SJCRH30 (cell line): ENCODE results near the gene GULP1. TPM values are rescaled to one million over a fixed set of nuclear protein-coding genes. Genes with fewer than 3 reads are reported as not detected.
"Not testable (repeated sequence)": the region's sequence is repeated elsewhere in the genome, so short reads cannot be mapped to it uniquely, and the experiment has no call there.

Source experiments
- DNase-seq, 2 experiments: peaks; one replicate each; pipeline ENCODE4 v3.0.0-alpha.2; 2015 to 2020
- H3K27ac ChIP-seq: fragments of 250-450 bp; sonication (Bioruptor Pico); 2 replicates; pipeline ENCODE4 v1.5.1; 2020; ENCODE audit warnings: mild to moderate bottlenecking, moderate library complexity
- H3K27me3 ChIP-seq: fragments of 250-450 bp; sonication (Bioruptor Pico); 2 replicates; pipeline ENCODE4 v1.5.1; 2020; ENCODE audit warnings: mild to moderate bottlenecking, moderate library complexity
- H3K36me3 ChIP-seq: fragments of 250-450 bp; sonication (Bioruptor Pico); 2 replicates; pipeline ENCODE4 v1.5.1; 2020; ENCODE audit warnings: mild to moderate bottlenecking, moderate library complexity
- H3K4me1 ChIP-seq: fragments of 250-450 bp; sonication (Bioruptor Pico); 2 replicates; pipeline ENCODE4 v1.5.1; 2020; ENCODE audit warnings: mild to moderate bottlenecking, moderate library complexity
- H3K4me3 ChIP-seq: fragments of 250-450 bp; sonication (Bioruptor Pico); 2 replicates; pipeline ENCODE4 v1.5.1; 2020; ENCODE audit warnings: mild to moderate bottlenecking, moderate library complexity
- H3K9me3 ChIP-seq: fragments of 250-450 bp; sonication (Bioruptor Pico); replicated peaks from 2 replicates; pipeline ENCODE4 v1.5.1; 2020; ENCODE audit warnings: mild to moderate bottlenecking, moderate library complexity
- total RNA-seq: library from RNA; depleted of rRNA; stranded (reverse); fragments of >200 nt; shearing (Covaris generic); gene quantifications from 2 replicates; pipeline ENCODE4 v1.2.3, GENCODE V29; 2014

Gene GULP1
- total RNA-seq, 1 experiment from 2014 or later, result 90.0 TPM

GRCh38 chr2:188527581-188527993, 235.9 kb downstream of the GULP1 start:
- H3K4me3 ChIP-seq, result no peak overlapping the region
- DNase-seq, result no peak
- H3K36me3 ChIP-seq, result peaks cover 13% of the 10 kb centered on the region; the same call in 1 of the 2 replicates
- H3K9me3 ChIP-seq, result peaks cover 10% of the 10 kb centered on the region; the same call in 1 of the 2 replicates
- peaks cover 4% of the 10 kb centered on the region; the same call in 1 of the 2 replicates for H3K4me1 ChIP-seq
- no peak overlapping the region for H3K27ac ChIP-seq
- H3K27me3 ChIP-seq, result no peaks in the 10 kb centered on the region

- Histone ChIP-seq H3K9me3 (peaks cover 10% of the 10 kb centered on the region), H3K4me1 (peaks cover 4% of the 10 kb centered on the region; the same call in 1 of the 2 replicates), H3K4me3 (no peak overlapping the region), H3K27ac (no peak overlapping the region), H3K27me3 (no peaks in the 10 kb centered on the region), H3K36me3 (peaks cover 10% of the 10 kb centered on the region; the same call in 1 of the 2 replicates)
- DNase-seq, result no peak
Observed at GRCh38 chr2:188529710-188530109, 238.0 kb downstream of the GULP1 start.

GRCh38 chr2:188534875-188535274, 243.2 kb downstream of the GULP1 start:
- no peaks in the 10 kb centered on the region for H3K4me1 ChIP-seq
- H3K27ac ChIP-seq, result no peak overlapping the region
- peaks cover 3% of the 10 kb centered on the region; the same call in 1 of the 2 replicates for H3K36me3 ChIP-seq
- H3K27me3 ChIP-seq, result no peaks in the 10 kb centered on the region
- H3K4me3 ChIP-seq, result no peak overlapping the region
- H3K9me3 ChIP-seq, result peaks cover 14% of the 10 kb centered on the region
- no peak for DNase-seq

DNA sequence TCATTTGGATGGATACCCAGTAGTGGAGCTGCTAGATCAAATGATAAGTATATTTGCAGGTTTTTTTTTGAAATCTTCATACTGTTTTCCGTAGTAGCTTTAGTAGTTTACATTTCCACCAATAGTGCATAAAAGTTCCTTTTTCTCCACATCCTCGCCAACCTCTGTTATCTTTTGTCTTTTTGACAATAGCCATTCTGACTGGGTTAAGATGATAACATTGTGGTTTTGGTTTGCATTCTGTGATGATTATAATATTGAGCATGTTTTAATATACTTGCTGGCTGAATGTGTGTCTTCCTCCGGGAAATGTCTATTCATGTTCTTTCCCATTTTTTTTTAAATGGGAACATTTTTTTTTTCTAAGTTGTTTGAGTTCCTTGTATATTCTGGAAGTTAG, 260.0 kb downstream of the GULP1 start:
- Histone ChIP-seq H3K36me3 (no peaks in the 10 kb centered on the region), H3K9me3 (0 out of 2 replicates have a peak, but pooled peaks cover 3% of the 10 kb centered on the region), H3K4me1 (no peaks in the 10 kb centered on the region), H3K27ac (no peak overlapping the region), H3K4me3 (no peak overlapping the region), H3K27me3 (no peaks in the 10 kb centered on the region)
- DNase-seq, result no peak

- Histone ChIP-seq H3K4me3 (no peak overlapping the region), H3K27me3 (no peaks in the 10 kb centered on the region), H3K27ac (no peak overlapping the region), H3K4me1 (no peaks in the 10 kb centered on the region), H3K9me3 (peaks cover 13% of the 10 kb centered on the region; the same call in 1 of the 2 replicates), H3K36me3 (no peaks in the 10 kb centered on the region; the same call in 1 of the 2 replicates)
- DNase-seq, result no peak
Observed at GRCh38 chr2:188557081-188557480, 265.4 kb downstream of the GULP1 start.

GRCh38 chr2:188559455-188559854, 267.8 kb downstream of the GULP1 start:
- not testable (repeated sequence) for DNase-seq, H3K27me3 ChIP-seq, H3K36me3 ChIP-seq

DNA sequence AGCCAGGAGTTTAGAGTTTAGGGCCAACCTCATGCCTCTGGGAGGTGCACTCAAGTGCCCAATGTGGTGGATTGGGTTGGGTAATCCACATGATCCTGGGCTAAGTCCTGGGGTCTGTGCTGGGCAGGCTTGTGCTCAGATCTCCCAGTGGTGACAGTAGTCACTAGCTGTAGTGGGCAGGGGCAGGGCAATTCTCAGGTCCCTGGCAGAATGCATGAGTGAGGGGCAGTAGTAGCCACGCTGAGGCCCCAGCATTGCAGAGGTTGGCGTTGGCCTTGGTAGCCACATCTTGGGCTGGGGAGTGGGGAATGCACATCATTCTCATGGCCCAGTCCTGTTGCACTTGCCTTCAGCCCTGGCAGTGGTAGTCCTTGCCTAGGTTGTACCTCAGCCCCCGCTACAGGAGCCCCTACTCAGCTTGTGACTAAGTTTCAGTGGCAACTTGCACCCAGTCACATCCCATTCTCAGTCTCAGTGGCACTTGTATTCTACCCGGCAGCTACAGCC, 269.9 kb downstream of the GULP1 start:
- DNase-seq, result no peak
- Histone ChIP-seq H3K4me1 (no peaks in the 10 kb centered on the region), H3K27ac (no peak overlapping the region), H3K36me3 (no peaks in the 10 kb centered on the region; the same call in 1 of the 2 replicates), H3K4me3 (no peak overlapping the region), H3K27me3 (no peaks in the 10 kb centered on the region), H3K9me3 (peaks cover 10% of the 10 kb centered on the region; the same call in 1 of the 2 replicates)

More at GRCh38 chr2:188559455-188559854, 267.8 kb downstream of the GULP1 start:
- peaks cover 13% of the 10 kb centered on the region; the same call in 1 of the 2 replicates for H3K9me3 ChIP-seq
- H3K4me3 ChIP-seq, H3K4me1 ChIP-seq, H3K27ac ChIP-seq: not testable (repeated sequence)

- H3K27me3 ChIP-seq, result no peaks in the 10 kb centered on the region
- H3K36me3 ChIP-seq, result peaks cover 5% of the 10 kb centered on the region; the same call in 1 of the 2 replicates
- no peaks in the 10 kb centered on the region for H3K9me3 ChIP-seq
- H3K4me1 ChIP-seq, result peaks cover 7% of the 10 kb centered on the region
- DNase-seq, result peak in 1 of 2 experiments; percentile 45
- no peak overlapping the region for H3K27ac ChIP-seq
- H3K4me3 ChIP-seq, result no peak overlapping the region
Observed at GRCh38 chr2:188569431-188570165, 277.9 kb downstream of the GULP1 start.

- Histone ChIP-seq H3K4me3 (no peak overlapping the region), H3K27ac (no peak overlapping the region), H3K4me1 (peaks cover 7% of the 10 kb centered on the region), H3K9me3 (no peaks in the 10 kb centered on the region), H3K27me3 (no peaks in the 10 kb centered on the region), H3K36me3 (peaks cover 5% of the 10 kb centered on the region; the same call in 1 of the 2 replicates)
- DNase-seq, result no peak
Observed at GRCh38 chr2:188570370-188570769, 278.7 kb downstream of the GULP1 start.

- H3K27ac ChIP-seq, result no peak overlapping the region
- DNase-seq, result no peak
- H3K4me3 ChIP-seq, result no peak overlapping the region
- no peaks in the 10 kb centered on the region for H3K9me3 ChIP-seq
- peaks cover 7% of the 10 kb centered on the region for H3K4me1 ChIP-seq
- peaks cover 5% of the 10 kb centered on the region; the same call in 1 of the 2 replicates for H3K36me3 ChIP-seq
- H3K27me3 ChIP-seq, result no peaks in the 10 kb centered on the region
Observed at GRCh38 chr2:188571543-188572303, 280.0 kb downstream of the GULP1 start.

DNA sequence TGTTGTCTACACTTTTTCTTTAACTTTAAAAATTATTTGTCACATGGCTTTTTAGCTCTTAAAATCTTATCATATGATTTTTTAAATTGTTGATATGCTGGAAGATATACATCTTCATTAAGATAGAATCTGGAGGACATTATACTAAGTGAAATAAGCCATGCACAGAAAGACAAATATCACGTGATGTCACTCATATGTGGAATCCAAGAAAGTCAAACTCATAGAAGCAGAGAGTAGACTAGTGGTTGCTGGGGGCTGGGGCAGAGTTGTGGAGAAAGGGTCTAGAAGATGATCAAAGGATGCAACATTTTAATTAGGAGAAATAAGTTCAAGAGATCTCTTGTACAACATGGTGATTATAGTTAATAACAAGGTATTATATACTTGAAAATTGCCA, 280.9 kb downstream of the GULP1 start:
- no peaks in the 10 kb centered on the region for H3K9me3 ChIP-seq
- DNase-seq, result no peak
- H3K36me3 ChIP-seq, result peaks cover 5% of the 10 kb centered on the region; the same call in 1 of the 2 replicates
- H3K4me3 ChIP-seq, result no peak overlapping the region
- peaks cover 7% of the 10 kb centered on the region for H3K4me1 ChIP-seq
- no peak overlapping the region for H3K27ac ChIP-seq
- no peaks in the 10 kb centered on the region for H3K27me3 ChIP-seq

- no peak overlapping the region for H3K27ac ChIP-seq
- peaks cover 5% of the 10 kb centered on the region; the same call in 1 of the 2 replicates for H3K36me3 ChIP-seq
- H3K27me3 ChIP-seq, result no peaks in the 10 kb centered on the region
- no peak overlapping the region for H3K4me3 ChIP-seq
- peaks cover 7% of the 10 kb centered on the region for H3K4me1 ChIP-seq
- H3K9me3 ChIP-seq, result no peaks in the 10 kb centered on the region
- DNase-seq, result peak in 1 of 2 experiments; percentile 67
Observed at GRCh38 chr2:188573453-188573852, 281.8 kb downstream of the GULP1 start.

DNA sequence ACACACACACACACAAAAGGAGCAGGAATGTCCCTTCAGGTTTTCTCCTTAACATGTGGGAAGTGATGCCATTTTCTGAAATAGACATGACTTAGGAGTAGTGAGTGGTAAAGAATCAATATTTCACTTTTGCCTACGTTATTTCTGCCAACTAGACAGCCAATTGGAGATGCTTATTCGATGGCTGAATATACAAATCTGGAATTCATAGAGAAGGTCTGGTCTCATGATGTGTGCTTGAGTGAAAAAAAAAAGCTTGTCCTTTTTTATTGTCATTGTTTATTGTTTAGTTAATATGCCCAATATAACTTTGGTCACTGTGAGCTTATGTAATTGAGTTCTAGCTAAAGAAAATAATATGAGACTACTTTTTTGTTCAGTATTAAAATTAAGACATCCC, 284.3 kb downstream of the GULP1 start:
- DNase-seq, result no peak
- Histone ChIP-seq H3K27me3 (no peaks in the 10 kb centered on the region), H3K4me3 (no peak overlapping the region), H3K27ac (no peak overlapping the region), H3K36me3 (no peaks in the 10 kb centered on the region; the same call in 1 of the 2 replicates), H3K9me3 (no peaks in the 10 kb centered on the region), H3K4me1 (peaks cover 7% of the 10 kb centered on the region)

GRCh38 chr2:188576651-188577050, 285.0 kb downstream of the GULP1 start:
- no peak for DNase-seq
- Histone ChIP-seq H3K4me1 (peaks cover 7% of the 10 kb centered on the region), H3K4me3 (no peak overlapping the region), H3K27me3 (no peaks in the 10 kb centered on the region), H3K36me3 (no peaks in the 10 kb centered on the region; the same call in 1 of the 2 replicates), H3K27ac (no peak overlapping the region), H3K9me3 (no peaks in the 10 kb centered on the region)

DNA sequence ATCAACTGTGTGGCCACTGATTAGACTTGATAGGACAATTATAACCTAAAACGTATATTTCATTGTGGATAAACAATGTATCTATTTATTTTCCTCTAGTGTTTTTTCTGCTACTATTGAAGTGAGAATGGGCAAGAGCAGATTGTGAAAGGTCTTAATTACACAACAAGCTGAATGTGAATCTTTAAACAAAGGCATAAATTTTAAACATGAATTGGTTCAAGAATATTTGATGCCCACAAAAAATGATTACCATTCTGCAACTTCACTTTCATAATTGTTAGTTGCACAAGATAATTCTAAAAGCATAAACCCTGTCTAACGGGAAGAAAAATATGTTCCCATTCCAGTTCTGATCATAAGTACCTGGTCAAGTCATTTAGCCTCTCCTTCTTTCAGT, 285.6 kb downstream of the GULP1 start:
- H3K4me3 ChIP-seq, result no peak overlapping the region
- H3K27ac ChIP-seq, result no peak overlapping the region
- no peaks in the 10 kb centered on the region for H3K9me3 ChIP-seq
- no peak for DNase-seq
- H3K27me3 ChIP-seq, result no peaks in the 10 kb centered on the region
- H3K36me3 ChIP-seq, result no peaks in the 10 kb centered on the region; the same call in 1 of the 2 replicates
- peaks cover 7% of the 10 kb centered on the region for H3K4me1 ChIP-seq
